Neuron (in vitro differentiated cells): ENCODE measurements around the gene PDGFA.

Source experiments
- H2AFZ ChIP-seq: one replicate; pipeline ENCODE4 v1.6.1; 2013; ENCODE audit warnings: low read depth, mild to moderate bottlenecking, inconsistent platforms, low read length, moderate library complexity
- H3K27me3 ChIP-seq: one replicate; pipeline ENCODE4 v1.6.1; 2013; ENCODE audit warnings: low read length; ENCODE audit not compliant: insufficient read depth
- H3K36me3 ChIP-seq: one replicate; pipeline ENCODE4 v1.6.1; 2013; ENCODE audit warnings: low read length; ENCODE audit not compliant: insufficient read depth
- H3K4me1 ChIP-seq: one replicate; pipeline ENCODE4 v1.6.1; 2013; ENCODE audit warnings: low read length; ENCODE audit not compliant: insufficient read depth
- H3K4me3 ChIP-seq: 2 replicates; pipeline ENCODE4 v1.5.1; 2013; ENCODE audit warnings: mild to moderate bottlenecking, low read length, moderate library complexity
- H3K9me3 ChIP-seq: one replicate; pipeline ENCODE4 v1.6.1; 2013; ENCODE audit warnings: low read length

PDGFA gene

GRCh38 chr7:548401-548800 lies 28.8 kb upstream of the PDGFA start:
- Histone ChIP-seq H3K27me3 (no peaks in the 10 kb centered on the region), H3K9me3 (peaks cover 3% of the 10 kb centered on the region), H3K4me1 (no peaks in the 10 kb centered on the region), H2AFZ (no peak overlapping the region), H3K36me3 (no peaks in the 10 kb centered on the region), H3K4me3 (no peak overlapping the region)

- H2AFZ ChIP-seq = no peak overlapping the region
- no peaks in the 10 kb centered on the region for H3K36me3 ChIP-seq
- H3K27me3 ChIP-seq = peaks cover 7% of the 10 kb centered on the region
- peaks cover 3% of the 10 kb centered on the region for H3K9me3 ChIP-seq
- peaks cover 5% of the 10 kb centered on the region for H3K4me1 ChIP-seq
- H3K4me3 ChIP-seq = no peak overlapping the region
These were observed 25.8 kb upstream of the PDGFA start for GRCh38 chr7:545470-545869.

GRCh38 chr7:544338-545221 lies 24.9 kb upstream of the PDGFA start:
- no peaks in the 10 kb centered on the region for H3K36me3 ChIP-seq
- peaks cover 3% of the 10 kb centered on the region for H3K9me3 ChIP-seq
- H3K4me1 ChIP-seq = peaks cover 5% of the 10 kb centered on the region
- H3K4me3 ChIP-seq = no peak overlapping the region
- no peak overlapping the region for H2AFZ ChIP-seq
- H3K27me3 ChIP-seq = peaks cover 7% of the 10 kb centered on the region

- Histone ChIP-seq H3K4me1 (peaks cover 5% of the 10 kb centered on the region), H3K36me3 (no peaks in the 10 kb centered on the region), H3K9me3 (peaks cover 3% of the 10 kb centered on the region), H3K4me3 (no peak overlapping the region), H2AFZ (no peak overlapping the region), H3K27me3 (peaks cover 7% of the 10 kb centered on the region)
These were observed 24.1 kb upstream of the PDGFA start for GRCh38 chr7:543501-544337.

- H3K4me3 ChIP-seq = no peak overlapping the region
- peaks cover 5% of the 10 kb centered on the region for H3K4me1 ChIP-seq
- no peaks in the 10 kb centered on the region for H3K36me3 ChIP-seq
- no peak overlapping the region for H2AFZ ChIP-seq
- H3K27me3 ChIP-seq = peaks cover 7% of the 10 kb centered on the region
- H3K9me3 ChIP-seq = peaks cover 3% of the 10 kb centered on the region
These were observed 23.3 kb upstream of the PDGFA start for GRCh38 chr7:542713-543500.

GRCh38 chr7:542131-542712 lies 22.6 kb upstream of the PDGFA start:
- Histone ChIP-seq H3K36me3 (no peaks in the 10 kb centered on the region), H3K9me3 (peaks cover 3% of the 10 kb centered on the region), H3K4me3 (no peak overlapping the region), H3K27me3 (peaks cover 7% of the 10 kb centered on the region), H3K4me1 (peaks cover 5% of the 10 kb centered on the region), H2AFZ (no peak overlapping the region)

- Histone ChIP-seq H3K36me3 (no peaks in the 10 kb centered on the region), H3K4me3 (no peak overlapping the region), H3K27me3 (peaks cover 7% of the 10 kb centered on the region), H3K4me1 (peaks cover 5% of the 10 kb centered on the region), H2AFZ (no peak overlapping the region), H3K9me3 (peaks cover 4% of the 10 kb centered on the region)
These were observed 22.0 kb upstream of the PDGFA start for GRCh38 chr7:541661-542060.

- Histone ChIP-seq H3K9me3 (peaks cover 4% of the 10 kb centered on the region), H3K36me3 (no peaks in the 10 kb centered on the region), H3K27me3 (peaks cover 7% of the 10 kb centered on the region), H2AFZ (no peak overlapping the region), H3K4me1 (peaks cover 5% of the 10 kb centered on the region), H3K4me3 (no peak overlapping the region)
These were observed 21.4 kb upstream of the PDGFA start for GRCh38 chr7:540997-541396.

GRCh38 chr7:540579-540978 lies 20.9 kb upstream of the PDGFA start:
- Histone ChIP-seq H3K4me1 (peaks cover 5% of the 10 kb centered on the region), H3K9me3 (peaks cover 4% of the 10 kb centered on the region), H3K4me3 (no peak overlapping the region), H3K36me3 (no peaks in the 10 kb centered on the region), H3K27me3 (peaks cover 7% of the 10 kb centered on the region), H2AFZ (no peak overlapping the region)

GRCh38 chr7:539731-540411 lies 20.2 kb upstream of the PDGFA start:
- no peaks in the 10 kb centered on the region for H3K36me3 ChIP-seq
- no peak overlapping the region for H2AFZ ChIP-seq
- no peak overlapping the region for H3K4me3 ChIP-seq
- H3K4me1 ChIP-seq = peaks cover 5% of the 10 kb centered on the region
- H3K27me3 ChIP-seq = peaks cover 7% of the 10 kb centered on the region
- peaks cover 1% of the 10 kb centered on the region for H3K9me3 ChIP-seq

GRCh38 chr7:538764-539685 lies 19.4 kb upstream of the PDGFA start:
- Histone ChIP-seq H3K9me3 (peaks cover 1% of the 10 kb centered on the region), H3K27me3 (peaks cover 7% of the 10 kb centered on the region), H3K4me1 (peaks cover 5% of the 10 kb centered on the region), H3K4me3 (no peak overlapping the region), H2AFZ (no peak overlapping the region), H3K36me3 (no peaks in the 10 kb centered on the region)
